Osteoblast (primary cell): ENCODE results near the gene FOXF1. TPM values are rescaled to one million over a fixed set of nuclear protein-coding genes. Genes with fewer than 3 reads are reported as not detected.

ENCODE experiments used
- DNase-seq: peaks from one replicate; pipeline ENCODE4 v3.0.0; 2011; ENCODE audit warnings: low spot score, mixed read lengths; ENCODE audit not compliant: insufficient read length; ENCODE audit errors: missing footprints
- H2AFZ ChIP-seq: 2 replicates; pipeline ENCODE4 v1.6.0; 2011; ENCODE audit warnings: mild to moderate bottlenecking, low read length
- H3K27ac ChIP-seq: 2 replicates; pipeline ENCODE4 v1.5.1; 2011; ENCODE audit warnings: mild to moderate bottlenecking, low read depth, low read length, moderate library complexity
- H3K27me3 ChIP-seq: 2 replicates; pipeline ENCODE4 v1.6.0; 2012; ENCODE audit warnings: mild to moderate bottlenecking, control low read depth, inconsistent platforms, low read length, moderate library complexity; ENCODE audit not compliant: insufficient read depth
- H3K36me3 ChIP-seq: 2 replicates; pipeline ENCODE4 v1.5.1; 2011; ENCODE audit warnings: mild to moderate bottlenecking, low read length, control low read depth, moderate library complexity; ENCODE audit not compliant: insufficient read depth
- H3K4me1 ChIP-seq: 2 replicates; pipeline ENCODE4 v1.5.1; 2011; ENCODE audit warnings: mild to moderate bottlenecking, low read length, control low read depth, moderate library complexity; ENCODE audit not compliant: insufficient read depth
- H3K4me2 ChIP-seq: 2 replicates; pipeline ENCODE4 v1.6.0; 2011; ENCODE audit warnings: mild to moderate bottlenecking, low read length; ENCODE audit not compliant: insufficient read depth
- H3K4me3 ChIP-seq: fragments of 200-600 bp; sonication (generic); 3 replicates; pipeline ENCODE4 v1.5.1; 2012; ENCODE audit warnings: mild to moderate bottlenecking, low read length, inconsistent platforms; ENCODE audit not compliant: insufficient read depth
- H3K79me2 ChIP-seq: 2 replicates; pipeline ENCODE4 v1.6.0; 2012; ENCODE audit warnings: mild to moderate bottlenecking, low read length, control low read depth, inconsistent platforms; ENCODE audit not compliant: insufficient read depth
- H3K9me3 ChIP-seq: 2 replicates; pipeline ENCODE4 v1.5.1; 2011; ENCODE audit warnings: low read depth, low read length, control low read depth
- H4K20me1 ChIP-seq: 2 replicates; pipeline ENCODE4 v1.6.0; 2012; ENCODE audit warnings: mild to moderate bottlenecking, low read length, control low read depth; ENCODE audit not compliant: insufficient read depth
- total RNA-seq: library from RNA; depleted of rRNA; stranded (reverse); fragments of >200 nt; gene quantifications from 2 replicates; pipeline ENCODE4 v1.2.3, GENCODE V29; 2012
- TF ChIP-seq, protein P1 (sequence below): IDR thresholded peaks from 2 replicates; pipeline ENCODE4 v1.5.1; 2011; ENCODE audit warnings: mild to moderate bottlenecking, low read depth, low read length, moderate library complexity; ENCODE audit errors: extremely low read depth

Gene FOXF1
- total RNA-seq, 1 donor: not detected

DNA sequence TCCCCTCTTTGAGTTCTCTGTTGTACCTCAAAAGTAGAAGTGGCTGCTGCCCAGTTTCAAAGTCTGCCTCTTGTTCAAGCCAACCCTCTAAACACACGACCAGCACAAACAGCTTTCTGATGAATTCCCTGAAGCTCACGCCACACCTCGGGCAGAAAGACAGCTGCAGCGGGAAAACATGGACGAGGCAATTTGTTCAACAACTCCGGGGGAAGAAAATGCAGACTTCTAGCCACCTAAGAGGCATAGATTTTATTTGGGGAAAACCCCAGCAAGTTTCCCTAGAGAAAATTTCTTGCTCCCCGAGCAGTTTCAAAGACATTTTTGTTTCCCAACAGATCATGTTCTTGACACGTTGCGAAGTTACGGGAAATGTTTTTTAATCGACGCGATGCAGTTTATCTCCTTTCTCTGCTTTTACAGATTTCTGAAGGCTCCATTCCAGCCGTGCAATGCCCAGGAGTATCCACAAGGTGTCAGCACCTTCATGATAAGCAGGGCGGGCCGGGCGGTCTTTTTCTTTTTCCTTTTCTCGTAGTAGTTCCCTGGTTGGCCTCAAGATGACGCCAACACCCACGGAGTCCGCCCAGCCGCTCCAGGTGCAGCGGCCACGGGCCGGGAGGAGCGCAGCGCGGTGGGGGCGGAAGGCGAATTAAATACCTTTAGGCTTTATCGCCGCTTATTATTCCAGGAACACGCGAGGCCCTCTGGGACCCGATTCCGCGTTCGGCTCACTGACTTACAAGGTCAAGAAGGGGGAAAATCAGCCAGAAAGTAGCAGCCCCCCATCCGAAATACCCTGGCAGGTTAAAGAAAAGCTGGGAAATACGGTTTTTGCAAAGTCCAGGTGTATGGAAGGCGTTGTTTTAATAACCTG lies 53.4 kb downstream of the FOXF1 start:
- Histone ChIP-seq H3K4me1 (peaks cover 9% of the 10 kb centered on the region), H3K4me2 (peak overlapping the region; percentile 96), H3K27me3 (no peaks in the 10 kb centered on the region), H4K20me1 (no peaks in the 10 kb centered on the region), H3K79me2 (peaks cover 33% of the 10 kb centered on the region), H3K4me3 (peak overlapping the region; percentile 68), H3K27ac (peak overlapping the region; percentile 65), H3K9me3 (no peaks in the 10 kb centered on the region), H2AFZ (peak overlapping the region; percentile 75), H3K36me3 (peaks cover 3% of the 10 kb centered on the region)
- TF ChIP-seq, protein P1, sequence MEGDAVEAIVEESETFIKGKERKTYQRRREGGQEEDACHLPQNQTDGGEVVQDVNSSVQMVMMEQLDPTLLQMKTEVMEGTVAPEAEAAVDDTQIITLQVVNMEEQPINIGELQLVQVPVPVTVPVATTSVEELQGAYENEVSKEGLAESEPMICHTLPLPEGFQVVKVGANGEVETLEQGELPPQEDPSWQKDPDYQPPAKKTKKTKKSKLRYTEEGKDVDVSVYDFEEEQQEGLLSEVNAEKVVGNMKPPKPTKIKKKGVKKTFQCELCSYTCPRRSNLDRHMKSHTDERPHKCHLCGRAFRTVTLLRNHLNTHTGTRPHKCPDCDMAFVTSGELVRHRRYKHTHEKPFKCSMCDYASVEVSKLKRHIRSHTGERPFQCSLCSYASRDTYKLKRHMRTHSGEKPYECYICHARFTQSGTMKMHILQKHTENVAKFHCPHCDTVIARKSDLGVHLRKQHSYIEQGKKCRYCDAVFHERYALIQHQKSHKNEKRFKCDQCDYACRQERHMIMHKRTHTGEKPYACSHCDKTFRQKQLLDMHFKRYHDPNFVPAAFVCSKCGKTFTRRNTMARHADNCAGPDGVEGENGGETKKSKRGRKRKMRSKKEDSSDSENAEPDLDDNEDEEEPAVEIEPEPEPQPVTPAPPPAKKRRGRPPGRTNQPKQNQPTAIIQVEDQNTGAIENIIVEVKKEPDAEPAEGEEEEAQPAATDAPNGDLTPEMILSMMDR: peak; percentile 100
- DNase-seq: peak; percentile 94

Other genes starting within 250 kb of the FOXF1 start
- gene MTHFSD, start 44.7 kb downstream of the FOXF1 start, total RNA-seq: 18.5 and 20.3 TPM in 2 replicates
- gene FOXC2, start 56.3 kb downstream of the FOXF1 start, total RNA-seq: 2.2 and 2.4 TPM in 2 replicates
- gene FOXL1, start 68.0 kb downstream of the FOXF1 start, total RNA-seq: 2.5 and 3.2 TPM in 2 replicates